IPS-20b (cell line): ENCODE results near the gene TSPEAR.
"Not testable (repeated sequence)": the region's sequence is repeated elsewhere in the genome, so short reads cannot be mapped to it uniquely, and the experiment has no call there.

ENCODE experiments used
- H3K27ac ChIP-seq: one replicate; pipeline ENCODE4 v1.5.1; 2013; ENCODE audit warnings: low read length
- H3K27me3 ChIP-seq: 2 replicates; pipeline ENCODE4 v1.6.1; 2013; ENCODE audit warnings: mild to moderate bottlenecking, low read length, inconsistent platforms; ENCODE audit not compliant: insufficient read depth
- H3K36me3 ChIP-seq: 2 replicates; pipeline ENCODE4 v1.6.1; 2013; ENCODE audit warnings: low read depth, mild to moderate bottlenecking, inconsistent platforms, low read length, moderate library complexity; ENCODE audit not compliant: insufficient read depth
- H3K4me1 ChIP-seq: 2 replicates; pipeline ENCODE4 v1.6.1; 2013; ENCODE audit warnings: mild to moderate bottlenecking, control low read depth, inconsistent platforms, low read length, moderate library complexity; ENCODE audit not compliant: insufficient read depth
- H3K4me3 ChIP-seq: 2 replicates; pipeline ENCODE4 v1.5.1; 2013; ENCODE audit warnings: mild to moderate bottlenecking, low read length, inconsistent platforms
- H3K9ac ChIP-seq: 2 replicates; pipeline ENCODE4 v1.6.1; 2013; ENCODE audit warnings: low read depth, mild to moderate bottlenecking, inconsistent platforms, low read length, moderate library complexity
- H3K9me3 ChIP-seq: 2 replicates; pipeline ENCODE4 v1.6.1; 2013; ENCODE audit warnings: mild to moderate bottlenecking, low read depth, low read length, inconsistent platforms; ENCODE audit not compliant: insufficient read depth

Gene TSPEAR

GRCh38 chr21:44601596-44602462, 109.5 kb downstream of the TSPEAR start:
- Histone ChIP-seq H3K36me3 (no peaks in the 10 kb centered on the region), H3K27ac (no peak overlapping the region), H3K4me3 (no peak overlapping the region), H3K9ac (no peak overlapping the region), H3K9me3 (peaks cover 4% of the 10 kb centered on the region; the same call in 1 of the 2 replicates), H3K4me1 (peaks cover 5% of the 10 kb centered on the region; the same call in 1 of the 2 replicates), H3K27me3 (no peaks in the 10 kb centered on the region)

GRCh38 chr21:44601091-44601490, 110.3 kb downstream of the TSPEAR start:
- not testable (repeated sequence) for H3K27me3 ChIP-seq, H3K9ac ChIP-seq, H3K4me1 ChIP-seq, H3K4me3 ChIP-seq, H3K9me3 ChIP-seq, H3K27ac ChIP-seq, H3K36me3 ChIP-seq

GRCh38 chr21:44600118-44600978, 111.0 kb downstream of the TSPEAR start, which contains the start of gene KRTAP10-7:
TSS of gene KRTAP10-7 (plus strand) at chr21:44600597. CDS start at chr21:44600622, 25 bp downstream.
- not testable (repeated sequence) for H3K4me1 ChIP-seq, H3K27me3 ChIP-seq, H3K4me3 ChIP-seq, H3K9ac ChIP-seq, H3K36me3 ChIP-seq, H3K9me3 ChIP-seq, H3K27ac ChIP-seq

GRCh38 chr21:44599264-44600029, 111.9 kb downstream of the TSPEAR start:
- Histone ChIP-seq H3K4me3 (no peak overlapping the region), H3K9me3 (peaks cover 2% of the 10 kb centered on the region; the same call in 1 of the 2 replicates), H3K4me1 (peaks cover 5% of the 10 kb centered on the region; the same call in 1 of the 2 replicates), H3K27me3 (no peaks in the 10 kb centered on the region), H3K27ac (no peak overlapping the region), H3K36me3 (no peaks in the 10 kb centered on the region), H3K9ac (no peak overlapping the region)

- Histone ChIP-seq H3K9ac (peak overlapping the region; percentile 1; the same call in 1 of the 2 replicates), H3K9me3 (no peaks in the 10 kb centered on the region), H3K36me3 (no peaks in the 10 kb centered on the region), H3K27ac (no peak overlapping the region), H3K4me3 (no peak overlapping the region), H3K4me1 (peaks cover 9% of the 10 kb centered on the region; the same call in 1 of the 2 replicates), H3K27me3 (no peaks in the 10 kb centered on the region)
Observed at GRCh38 chr21:44598061-44598460, 113.3 kb downstream of the TSPEAR start.

- peaks cover 13% of the 10 kb centered on the region; the same call in 1 of the 2 replicates for H3K4me1 ChIP-seq
- H3K9me3 ChIP-seq = no peaks in the 10 kb centered on the region
- no peak overlapping the region for H3K4me3 ChIP-seq
- H3K36me3 ChIP-seq = no peaks in the 10 kb centered on the region
- H3K27ac ChIP-seq = no peak overlapping the region
- H3K9ac ChIP-seq = no peak overlapping the region
- H3K27me3 ChIP-seq = no peaks in the 10 kb centered on the region
Observed at GRCh38 chr21:44596068-44596725, 115.2 kb downstream of the TSPEAR start.

GRCh38 chr21:44595524-44595923, 115.8 kb downstream of the TSPEAR start:
- Histone ChIP-seq H3K9ac (no peak overlapping the region), H3K9me3 (no peaks in the 10 kb centered on the region), H3K27ac (no peak overlapping the region), H3K4me1 (peaks cover 13% of the 10 kb centered on the region; the same call in 1 of the 2 replicates), H3K36me3 (no peaks in the 10 kb centered on the region), H3K27me3 (no peaks in the 10 kb centered on the region), H3K4me3 (no peak overlapping the region)

- no peak overlapping the region for H3K4me3 ChIP-seq
- no peaks in the 10 kb centered on the region for H3K9me3 ChIP-seq
- no peak overlapping the region for H3K27ac ChIP-seq
- H3K4me1 ChIP-seq = peaks cover 13% of the 10 kb centered on the region; the same call in 1 of the 2 replicates
- no peaks in the 10 kb centered on the region for H3K27me3 ChIP-seq
- H3K36me3 ChIP-seq = no peaks in the 10 kb centered on the region
- no peak overlapping the region for H3K9ac ChIP-seq
Observed at GRCh38 chr21:44594406-44594916, 116.9 kb downstream of the TSPEAR start.

GRCh38 chr21:44593598-44594405, 117.6 kb downstream of the TSPEAR start:
- no peak overlapping the region for H3K9ac ChIP-seq

More at GRCh38 chr21:44593598-44594405, 117.6 kb downstream of the TSPEAR start:
- no peaks in the 10 kb centered on the region for H3K9me3 ChIP-seq
- no peak overlapping the region for H3K4me3 ChIP-seq
- H3K27ac ChIP-seq = no peak overlapping the region
- H3K36me3 ChIP-seq = no peaks in the 10 kb centered on the region
- H3K4me1 ChIP-seq = peaks cover 13% of the 10 kb centered on the region; the same call in 1 of the 2 replicates
- H3K27me3 ChIP-seq = no peaks in the 10 kb centered on the region
